GM12874 (cell line): Measurements from ENCODE around the gene SYNDIG1.

ENCODE experiments used
- TF ChIP-seq, protein P1 (sequence below): IDR thresholded peaks from 2 replicates; pipeline ENCODE4 v1.5.1; 2011; ENCODE audit warnings: low read depth, mild to moderate bottlenecking, control low read depth, low read length, moderate library complexity; ENCODE audit not compliant: insufficient read depth

SYNDIG1 gene

DNA sequence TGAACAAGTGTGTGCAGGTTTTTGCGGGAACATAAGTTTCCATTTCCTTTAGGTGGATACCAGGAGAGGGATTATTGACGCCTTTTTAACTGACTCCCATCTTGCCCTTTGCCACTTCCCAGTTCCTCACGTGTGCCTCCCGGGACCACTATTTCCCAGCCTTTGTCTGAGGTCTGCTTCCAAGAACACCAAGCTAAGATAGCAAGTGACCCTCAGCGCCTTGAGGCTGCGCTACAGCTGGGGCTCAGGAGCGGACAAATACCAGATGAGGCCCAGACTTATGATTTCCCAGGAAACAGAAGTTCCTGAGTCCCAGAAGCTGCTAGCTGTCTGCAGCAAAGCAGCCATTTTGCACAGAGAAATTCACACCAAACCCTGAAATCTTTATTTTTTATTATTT lies 216.7 kb downstream of the SYNDIG1 start:
- TF ChIP-seq, protein P1, sequence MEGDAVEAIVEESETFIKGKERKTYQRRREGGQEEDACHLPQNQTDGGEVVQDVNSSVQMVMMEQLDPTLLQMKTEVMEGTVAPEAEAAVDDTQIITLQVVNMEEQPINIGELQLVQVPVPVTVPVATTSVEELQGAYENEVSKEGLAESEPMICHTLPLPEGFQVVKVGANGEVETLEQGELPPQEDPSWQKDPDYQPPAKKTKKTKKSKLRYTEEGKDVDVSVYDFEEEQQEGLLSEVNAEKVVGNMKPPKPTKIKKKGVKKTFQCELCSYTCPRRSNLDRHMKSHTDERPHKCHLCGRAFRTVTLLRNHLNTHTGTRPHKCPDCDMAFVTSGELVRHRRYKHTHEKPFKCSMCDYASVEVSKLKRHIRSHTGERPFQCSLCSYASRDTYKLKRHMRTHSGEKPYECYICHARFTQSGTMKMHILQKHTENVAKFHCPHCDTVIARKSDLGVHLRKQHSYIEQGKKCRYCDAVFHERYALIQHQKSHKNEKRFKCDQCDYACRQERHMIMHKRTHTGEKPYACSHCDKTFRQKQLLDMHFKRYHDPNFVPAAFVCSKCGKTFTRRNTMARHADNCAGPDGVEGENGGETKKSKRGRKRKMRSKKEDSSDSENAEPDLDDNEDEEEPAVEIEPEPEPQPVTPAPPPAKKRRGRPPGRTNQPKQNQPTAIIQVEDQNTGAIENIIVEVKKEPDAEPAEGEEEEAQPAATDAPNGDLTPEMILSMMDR, result no peak

DNA sequence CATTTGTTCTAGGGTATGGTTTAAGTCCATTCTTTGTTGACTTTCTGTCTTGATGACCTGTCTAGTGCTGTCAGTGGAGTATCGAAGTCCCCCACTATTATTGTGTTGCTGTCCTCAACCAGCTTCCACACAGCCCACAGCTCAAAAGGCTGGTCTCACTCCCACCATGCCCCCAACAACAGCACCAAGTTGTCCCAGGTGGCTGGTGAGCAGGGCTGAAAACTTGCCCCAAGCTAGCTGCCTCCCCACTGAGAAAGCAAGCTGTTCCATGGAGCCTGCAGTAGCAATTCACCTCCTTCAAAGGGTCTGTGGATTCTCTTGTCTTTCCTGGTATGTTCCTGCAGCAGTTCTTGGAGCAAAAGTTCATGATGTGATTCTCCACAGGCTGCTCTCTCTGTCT lies 221.0 kb downstream of the SYNDIG1 start:
- TF ChIP-seq, protein P1, result no peak

DNA sequence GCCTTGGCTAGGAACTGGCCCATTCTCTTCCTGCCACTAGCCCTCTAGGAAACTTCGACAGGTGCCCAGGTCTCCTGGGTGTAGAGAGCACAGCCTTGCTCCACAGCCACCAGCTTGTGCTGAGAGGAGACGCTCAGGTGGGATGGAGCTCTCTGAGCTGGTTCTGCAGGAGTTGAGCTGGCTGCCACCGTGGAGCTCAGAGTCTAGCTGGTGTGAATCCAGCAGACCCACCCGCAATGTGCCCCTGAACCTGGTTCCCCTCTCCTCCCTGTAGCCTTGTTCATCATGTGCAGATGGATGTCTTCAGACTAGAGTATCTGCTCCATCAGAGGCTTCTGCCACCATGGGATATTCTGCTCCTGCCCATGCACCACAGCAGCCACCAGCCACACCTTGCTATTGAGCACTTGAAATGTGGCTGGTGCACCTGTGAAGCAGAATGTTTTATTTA lies 222.5 kb downstream of the SYNDIG1 start:
- TF ChIP-seq, protein P1, result no peak

DNA sequence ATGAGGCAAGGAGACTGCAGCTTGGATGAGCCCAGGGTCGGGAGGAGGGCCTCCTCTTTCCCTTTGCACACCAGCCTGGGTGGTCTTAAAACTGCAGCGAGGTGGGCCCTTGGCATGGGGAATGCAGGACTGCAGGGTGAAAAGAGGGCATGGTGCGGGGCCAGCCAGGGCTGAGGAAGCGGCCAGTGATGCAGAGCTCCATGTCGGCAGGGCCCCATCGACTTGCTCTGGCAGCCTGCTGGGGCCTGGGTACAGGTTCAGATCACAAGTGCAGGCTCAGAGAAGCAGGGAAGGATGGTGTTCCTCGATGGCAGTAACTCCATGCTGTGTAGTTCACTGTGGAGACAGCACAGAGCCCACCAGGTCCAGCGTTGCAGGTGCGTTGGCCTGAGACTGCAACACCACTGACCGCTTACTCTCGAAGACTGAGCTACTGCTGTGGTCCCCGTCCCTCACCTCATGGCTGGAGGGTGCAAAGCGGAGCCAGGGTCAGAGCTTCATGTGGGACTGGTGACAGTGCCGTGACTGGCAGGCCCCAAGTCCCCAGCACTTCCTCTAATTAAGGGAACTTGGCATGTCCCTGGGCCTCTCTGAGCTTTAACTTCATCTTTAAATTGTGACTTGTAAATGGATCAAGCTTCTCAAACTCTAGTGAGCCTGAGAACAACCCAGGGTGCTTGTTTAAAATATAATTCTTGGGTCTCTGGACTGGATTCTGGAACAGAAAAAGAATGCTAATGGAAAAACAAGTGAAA lies 223.2 kb downstream of the SYNDIG1 start:
- TF ChIP-seq, protein P1, result no peak

DNA sequence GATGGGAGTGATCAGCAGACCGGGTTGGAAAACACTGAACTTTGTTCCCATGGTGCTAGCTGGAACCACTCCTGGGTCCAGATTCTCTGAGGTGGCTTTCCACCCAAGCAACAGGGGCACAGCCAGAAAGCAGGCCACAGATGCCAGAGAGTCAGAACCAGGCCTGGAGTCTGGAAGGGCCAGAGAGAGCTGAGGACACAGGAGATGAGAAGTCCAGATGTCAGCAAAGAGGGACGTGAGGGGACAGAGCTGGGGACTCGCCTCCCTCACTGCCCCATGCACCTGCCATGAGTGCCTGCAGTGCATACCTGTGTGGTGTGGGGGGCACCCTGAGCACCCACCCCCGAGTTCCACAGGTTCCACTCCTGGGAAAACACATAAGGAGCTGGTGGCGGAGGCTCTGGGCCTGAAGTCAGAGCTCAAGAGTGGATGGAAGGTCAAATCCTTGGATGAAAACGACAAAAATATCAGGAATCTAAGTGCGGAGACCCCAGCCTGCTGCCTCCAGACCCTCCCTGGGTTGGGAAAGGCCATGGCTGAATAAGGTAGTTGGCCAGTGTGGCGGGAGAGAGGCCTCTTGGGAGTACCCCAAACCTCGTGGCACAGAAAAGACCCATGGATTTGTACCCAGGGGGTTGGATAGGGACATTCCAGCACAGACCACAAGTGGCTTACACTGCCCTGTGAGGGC lies 224.2 kb downstream of the SYNDIG1 start:
- TF ChIP-seq, protein P1, result no peak

DNA sequence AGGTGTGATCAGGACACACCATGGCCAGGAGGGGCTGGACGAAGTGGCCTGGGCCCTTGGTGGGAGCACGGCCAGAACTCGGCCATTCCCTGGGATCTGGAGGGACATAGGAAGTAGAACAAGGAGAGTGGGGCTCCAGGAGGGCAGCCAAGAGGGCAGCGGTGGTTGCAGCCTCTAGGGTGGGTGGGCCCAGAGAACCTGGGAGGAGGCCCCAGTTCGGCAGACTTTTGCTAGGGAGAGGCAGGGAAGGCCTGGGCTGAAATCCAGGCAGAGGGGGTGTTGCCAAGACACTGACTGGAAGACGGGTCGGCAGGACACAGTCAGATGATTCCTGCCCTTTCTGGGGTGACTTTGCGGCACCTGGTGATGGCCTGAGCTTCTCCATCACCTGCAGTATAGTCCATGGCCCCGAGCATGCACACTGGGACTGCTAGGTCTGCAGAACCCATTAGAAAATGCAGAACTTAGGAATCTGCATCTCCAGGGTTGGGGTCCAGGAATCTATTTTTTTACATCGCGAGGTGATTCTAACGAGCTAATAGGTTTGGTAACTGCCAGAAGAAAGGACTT lies 224.8 kb downstream of the SYNDIG1 start:
- TF ChIP-seq, protein P1, result no peak

DNA sequence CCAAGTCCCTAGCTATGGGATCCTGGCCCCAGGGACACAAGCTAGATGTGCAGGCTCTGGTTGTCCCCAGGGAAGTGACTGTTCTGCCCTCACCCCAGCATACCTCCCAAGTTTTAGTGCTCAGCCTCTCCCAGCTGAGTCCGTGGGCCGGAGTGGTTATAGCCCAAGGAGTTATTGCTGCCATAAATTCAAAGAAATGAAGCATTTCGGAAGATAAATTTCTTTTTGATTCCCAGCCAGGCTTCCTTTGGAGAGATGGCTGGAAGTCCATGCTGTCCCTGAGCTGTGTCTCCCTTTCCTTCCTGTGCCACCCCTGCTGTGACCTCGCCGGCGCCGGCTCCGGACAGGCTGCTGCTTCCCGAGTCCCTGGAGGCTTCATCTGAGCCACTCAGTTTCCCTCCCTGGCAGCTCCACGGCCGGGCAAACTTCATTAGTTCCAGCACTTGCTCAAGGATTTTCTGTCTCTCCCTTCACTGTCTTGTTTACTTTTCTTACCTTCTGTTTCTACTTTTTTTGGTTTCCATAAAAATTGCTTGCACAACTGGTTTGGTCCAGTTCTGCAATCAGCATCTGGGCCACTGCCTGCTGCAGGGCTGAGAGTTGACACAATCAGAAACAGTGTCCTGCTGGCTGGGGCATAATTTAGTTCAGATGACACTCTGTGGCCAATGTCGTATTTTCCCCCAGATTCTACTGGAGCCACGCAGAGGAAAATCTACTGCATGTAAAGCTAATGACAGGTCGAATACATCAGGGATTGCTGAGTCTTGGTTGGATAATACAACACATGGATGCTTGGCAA lies 225.5 kb downstream of the SYNDIG1 start:
- TF ChIP-seq, protein P1, result no peak
